Fibroblast of lung (primary cell): ENCODE results near the gene VPS13D. TPM values are rescaled to one million over a fixed set of nuclear protein-coding genes. Genes with fewer than 3 reads are reported as not detected.
A peak's percentile ranks its signal among the peaks of the same experiment; 100 is the strongest.

Experiments used
- DNase-seq, 2 donors: peaks; one replicate each; pipeline versions ENCODE4 v3.0.0 to v3.0.0-alpha.2; 2010; ENCODE audit warnings: low read depth in 2 of 2
- H2AFZ ChIP-seq: 2 replicates; pipeline ENCODE4 v1.5.1; 2012; ENCODE audit warnings: low read length, control low read depth, inconsistent platforms
- H3K27ac ChIP-seq: 2 replicates; pipeline ENCODE4 v1.5.1; 2011; ENCODE audit warnings: low read length, control low read depth; ENCODE audit not compliant: insufficient read depth
- H3K27me3 ChIP-seq: 2 replicates; pipeline ENCODE4 v1.5.1; 2011; ENCODE audit warnings: mild to moderate bottlenecking, low read length; ENCODE audit not compliant: control insufficient read depth, insufficient read depth
- H3K36me3 ChIP-seq: 2 replicates; pipeline ENCODE4 v1.5.1; 2011; ENCODE audit warnings: low read length; ENCODE audit not compliant: control insufficient read depth, insufficient read depth
- H3K4me1 ChIP-seq: 2 replicates; pipeline ENCODE4 v1.5.1; 2011; ENCODE audit warnings: low read length; ENCODE audit not compliant: control insufficient read depth, insufficient read depth; ENCODE audit errors: extremely low read depth
- H3K4me2 ChIP-seq: 2 replicates; pipeline ENCODE4 v1.5.1; 2011; ENCODE audit warnings: low read length, control low read depth; ENCODE audit not compliant: insufficient read depth; ENCODE audit errors: extremely low read depth
- H3K4me3 ChIP-seq, 4 experiments: fragments of 200-600 bp in 1 of 4; sonication (generic) in 1 of 4; replicated peaks in 1 of 4; 2 replicates each; pipeline ENCODE4 v1.5.1; 2011 to 2016; ENCODE audit warnings: low read length in 4 of 4, low read depth in 3 of 4, mild to moderate bottlenecking in 3 of 4, control low read depth in 2 of 4, inconsistent platforms in 1 of 4, mixed read lengths in 1 of 4; ENCODE audit not compliant: insufficient read depth in 1 of 4; ENCODE audit errors: control extremely low read depth in 1 of 4
- H3K79me2 ChIP-seq: 2 replicates; pipeline ENCODE4 v1.5.1; 2012; ENCODE audit warnings: mild to moderate bottlenecking, low read length, inconsistent platforms; ENCODE audit not compliant: control insufficient read depth, insufficient read depth
- H3K9ac ChIP-seq: 2 replicates; pipeline ENCODE4 v1.5.1; 2011; ENCODE audit warnings: mild to moderate bottlenecking, low read length, control low read depth; ENCODE audit not compliant: insufficient read depth
- H3K9me3 ChIP-seq: 2 replicates; pipeline ENCODE4 v1.5.1; 2012; ENCODE audit warnings: low read depth, low read length; ENCODE audit not compliant: control insufficient read depth, insufficient read depth
- H4K20me1 ChIP-seq: 2 replicates; pipeline ENCODE4 v1.5.1; 2011; ENCODE audit warnings: low read length; ENCODE audit not compliant: control insufficient read depth, insufficient read depth; ENCODE audit errors: extremely low read depth
- CTCF ChIP-seq, 2 donors: IDR thresholded peaks in 1 of 2; conservative IDR thresholded peaks in 1 of 2; 1 replicate in 1 of 2; 2 replicates in 1 of 2; pipeline ENCODE4 v1.5.1; 2011 to 2012; ENCODE audit warnings: low read length in 2 of 2, control low read depth in 1 of 2, inconsistent platforms in 1 of 2, low read depth in 1 of 2, mild to moderate bottlenecking in 1 of 2
- EZH2 ChIP-seq: IDR thresholded peaks from 2 replicates; pipeline ENCODE4 v1.5.1; 2012; ENCODE audit warnings: low read length, control low read depth, mild to moderate bottlenecking; ENCODE audit errors: missing control alignments
- polyA plus RNA-seq, 2 donors: library from polyadenylated mRNA; depleted of rRNA in 1 of 2; stranded (reverse) in 1 of 2; unstranded in 1 of 2; fragments of >200 nt; gene quantifications; 2 replicates each; pipeline ENCODE4 v1.2.1, GENCODE V29; 2011 to 2012; ENCODE audit warnings: missing spikeins in 1 of 2
- total RNA-seq: library from RNA; depleted of rRNA; stranded (reverse); fragments of >200 nt; gene quantifications from 2 replicates; pipeline ENCODE4 v1.2.1, GENCODE V29; 2014

The VPS13D gene
- total and polyA plus RNA-seq, 2 donors (not counting 1 experiment from before 2014, with no cell fraction given) = 14.6 to 40.0 TPM

- no peak overlapping the region for H2AFZ ChIP-seq
- H3K9me3 ChIP-seq = no peaks in the 10 kb centered on the region
- H3K27ac ChIP-seq = no peak overlapping the region
- no peaks in the 10 kb centered on the region for H3K27me3 ChIP-seq
- H3K4me2 ChIP-seq = no peak overlapping the region
- H3K79me2 ChIP-seq = no peaks in the 10 kb centered on the region
- H3K4me3 ChIP-seq = no peak overlapping the region
- H3K9ac ChIP-seq = no peak overlapping the region
- TF ChIP-seq CTCF (conservative IDR thresholded peaks at IDR 0.05 in 1 of 2, IDR thresholded peaks at IDR 0.05 in 1 of 2; ENCODE audit: low read depth in 1 of 2, low read length in 2 of 2) = no peak
- TF ChIP-seq EZH2 = no peak
- H3K4me1 ChIP-seq = peaks cover 12% of the 10 kb centered on the region
- no peaks in the 10 kb centered on the region for H4K20me1 ChIP-seq
- H3K36me3 ChIP-seq = peaks cover 4% of the 10 kb centered on the region
- DNase-seq = no peak
These were observed 178.2 kb downstream of the VPS13D start for GRCh38 chr1:12407962-12408454.

GRCh38 chr1:12408662-12409061, 178.8 kb downstream of the VPS13D start:
- H3K36me3 ChIP-seq = peaks cover 4% of the 10 kb centered on the region
- peaks cover 12% of the 10 kb centered on the region for H3K4me1 ChIP-seq
- no peak overlapping the region for H3K9ac ChIP-seq
- H4K20me1 ChIP-seq = no peaks in the 10 kb centered on the region
- no peak overlapping the region for H2AFZ ChIP-seq
- H3K4me3 ChIP-seq = no peak overlapping the region
- no peak overlapping the region for H3K27ac ChIP-seq
- TF ChIP-seq CTCF (conservative IDR thresholded peaks at IDR 0.05 in 1 of 2, IDR thresholded peaks at IDR 0.05 in 1 of 2; ENCODE audit: low read depth in 1 of 2, low read length in 2 of 2) = no peak
- TF ChIP-seq EZH2 = no peak
- H3K9me3 ChIP-seq = no peaks in the 10 kb centered on the region
- no peak for DNase-seq
- H3K27me3 ChIP-seq = no peaks in the 10 kb centered on the region
- H3K4me2 ChIP-seq = no peak overlapping the region
- H3K79me2 ChIP-seq = no peaks in the 10 kb centered on the region

- Histone ChIP-seq H4K20me1 (no peaks in the 10 kb centered on the region), H2AFZ (no peak overlapping the region), H3K27me3 (no peaks in the 10 kb centered on the region), H3K27ac (no peak overlapping the region), H3K4me1 (peaks cover 12% of the 10 kb centered on the region), H3K4me2 (no peak overlapping the region), H3K9me3 (no peaks in the 10 kb centered on the region), H3K9ac (no peak overlapping the region), H3K36me3 (peaks cover 4% of the 10 kb centered on the region), H3K4me3 (no peak overlapping the region), H3K79me2 (no peaks in the 10 kb centered on the region)
- DNase-seq = peak in 1 of 2 donors; percentile 64
- no peak for TF ChIP-seq CTCF (conservative IDR thresholded peaks at IDR 0.05 in 1 of 2, IDR thresholded peaks at IDR 0.05 in 1 of 2; ENCODE audit: low read depth in 1 of 2, low read length in 2 of 2)
These were observed 179.9 kb downstream of the VPS13D start for GRCh38 chr1:12409681-12410080.
